ENCODE measurements around the gene SPTBN5. TPM values are rescaled to one million over a fixed set of nuclear protein-coding genes. Genes with fewer than 3 reads are reported as not detected.

Gene SPTBN5
- total RNA-seq, 1 experiment from 2014 or later, result 3.2 TPM

- TF ChIP-seq CTCF (conservative IDR thresholded peaks at IDR 0.05; ENCODE audit: low read depth, low read length) (no peak), EZH2 (IDR thresholded peaks at IDR 0.05; ENCODE audit: borderline replicate concordance, low read depth, low read length, poor library complexity, severe bottlenecking) (no peak)
- Histone ChIP-seq H3K27me3 (replicated peaks; ENCODE audit: insufficient read depth, low read depth, low read length, poor library complexity) (no peaks in the 10 kb centered on the region), H3K36me3 (ENCODE audit: insufficient read depth, low read length, poor library complexity, severe bottlenecking) (no peaks in the 10 kb centered on the region), H3K4me3 (ENCODE audit: low read depth, low read length, poor library complexity, severe bottlenecking) (no peak overlapping the region), H3K9me3 (ENCODE audit: low read depth, low read length, poor library complexity, severe bottlenecking) (no peaks in the 10 kb centered on the region), H3K27ac (ENCODE audit: low read depth, low read length, poor library complexity, severe bottlenecking) (no peak overlapping the region), H3K4me1 (ENCODE audit: insufficient read depth, low read length, poor library complexity, severe bottlenecking) (no peaks in the 10 kb centered on the region)
- intact Hi-C loops (cut with micrococcal nuclease; ENCODE audit: unreplicated experiment), result no loop called here
- ChIA-PET POLR2A (ENCODE audit: low non-redundant PET) (interaction anchor here (0.7 kb wide), 2 partner anchors 8 to 898 kb away, joined by 3 to 4 read pairs; no protein-coding TSS in a partner anchor), CTCF (interaction anchor here (2.4 kb wide), 1 partner anchor 10 kb away, joined by 5 read pairs; no protein-coding TSS in a partner anchor)
- no TSS peak for BruUV-seq (replicated peaks)
- no peak for DNase-seq (ENCODE audit: low spot score)
Observed at GRCh38 chr15:41914411-41914810, 20.6 kb upstream of the SPTBN5 start.

GRCh38 chr15:41913256-41913655, 19.4 kb upstream of the SPTBN5 start:
- intact Hi-C loops (cut with micrococcal nuclease; ENCODE audit: unreplicated experiment), result no loop called here
- Histone ChIP-seq H3K4me3 (ENCODE audit: low read depth, low read length, poor library complexity, severe bottlenecking) (no peak overlapping the region), H3K9me3 (ENCODE audit: low read depth, low read length, poor library complexity, severe bottlenecking) (no peaks in the 10 kb centered on the region), H3K27ac (ENCODE audit: low read depth, low read length, poor library complexity, severe bottlenecking) (no peak overlapping the region), H3K27me3 (replicated peaks; ENCODE audit: insufficient read depth, low read depth, low read length, poor library complexity) (no peaks in the 10 kb centered on the region), H3K36me3 (ENCODE audit: insufficient read depth, low read length, poor library complexity, severe bottlenecking) (peaks cover 4% of the 10 kb centered on the region), H3K4me1 (ENCODE audit: insufficient read depth, low read length, poor library complexity, severe bottlenecking) (no peaks in the 10 kb centered on the region)
- ChIA-PET CTCF (interaction anchor here (2.4 kb wide), 1 partner anchor 9 kb away, joined by 5 read pairs; no protein-coding TSS in a partner anchor), POLR2A (ENCODE audit: low non-redundant PET) (no interaction called here)
- TF ChIP-seq EZH2 (IDR thresholded peaks at IDR 0.05; ENCODE audit: borderline replicate concordance, low read depth, low read length, poor library complexity, severe bottlenecking), result no peak
- no peak for TF ChIP-seq CTCF (conservative IDR thresholded peaks at IDR 0.05; ENCODE audit: low read depth, low read length)
- BruUV-seq (replicated peaks), result no TSS peak
- DNase-seq (ENCODE audit: low spot score), result no peak

GRCh38 chr15:41911691-41912345, 18.0 kb upstream of the SPTBN5 start:
- H3K27me3 ChIP-seq (replicated peaks; ENCODE audit: insufficient read depth, low read depth, low read length, poor library complexity), result no peaks in the 10 kb centered on the region
- DNase-seq (ENCODE audit: low spot score), result no peak
- TF ChIP-seq EZH2 (IDR thresholded peaks at IDR 0.05; ENCODE audit: borderline replicate concordance, low read depth, low read length, poor library complexity, severe bottlenecking), result no peak
- no peak for TF ChIP-seq CTCF (conservative IDR thresholded peaks at IDR 0.05; ENCODE audit: low read depth, low read length)
- no peak overlapping the region for H3K27ac ChIP-seq (ENCODE audit: low read depth, low read length, poor library complexity, severe bottlenecking)
- H3K4me1 ChIP-seq (ENCODE audit: insufficient read depth, low read length, poor library complexity, severe bottlenecking), result no peaks in the 10 kb centered on the region
- H3K9me3 ChIP-seq (ENCODE audit: low read depth, low read length, poor library complexity, severe bottlenecking), result no peaks in the 10 kb centered on the region
- peaks cover 4% of the 10 kb centered on the region for H3K36me3 ChIP-seq (ENCODE audit: insufficient read depth, low read length, poor library complexity, severe bottlenecking)
- ChIA-PET POLR2A (ENCODE audit: low non-redundant PET) (no interaction called here), CTCF (interaction anchor here (0.5 kb wide), 1 partner anchor 22 kb away, joined by 3 read pairs; no protein-coding TSS in a partner anchor)
- no peak overlapping the region for H3K4me3 ChIP-seq (ENCODE audit: low read depth, low read length, poor library complexity, severe bottlenecking)
- no TSS peak for BruUV-seq (replicated peaks)
- intact Hi-C loops (cut with micrococcal nuclease; ENCODE audit: unreplicated experiment), result no loop called here

All from A673 (cell line).